ENCODE results near the gene CD1C.

CD1C gene

DNA sequence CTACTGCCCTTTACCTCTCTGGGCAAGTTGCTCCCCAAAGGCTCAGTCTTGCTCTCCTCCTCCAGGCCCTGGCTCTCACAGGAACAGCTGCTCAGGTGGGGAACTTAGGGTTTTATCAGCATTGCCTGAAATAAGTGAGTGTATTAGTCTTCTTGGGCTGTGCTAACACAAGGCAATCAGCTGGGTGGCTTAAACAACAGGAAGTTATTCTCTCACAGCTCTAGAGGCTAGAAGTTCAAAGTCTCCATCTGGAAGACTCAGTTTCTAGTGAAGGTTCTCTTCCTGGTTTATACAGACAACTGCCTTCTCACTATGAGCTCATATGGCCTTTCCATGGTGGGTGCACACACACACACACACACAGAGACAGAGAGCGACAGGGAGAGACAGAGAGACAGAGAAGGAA lies 2.8 kb upstream of the CD1C start:
- no peak for TF ChIP-seq POU6F1 (CRISPR knock-in tag; IDR thresholded peaks at IDR 0.05; ENCODE audit: borderline replicate concordance, low read depth)
- TF ChIP-seq CSDC2 (CRISPR knock-in tag; IDR thresholded peaks at IDR 0.05): no peak
- TF ChIP-seq ISL1 (CRISPR knock-in tag; IDR thresholded peaks at IDR 0.05): no peak
- TF ChIP-seq GLIS3 (CRISPR knock-in tag; IDR thresholded peaks at IDR 0.05): no peak
- no peak for TF ChIP-seq TSHZ2 (CRISPR knock-in tag; IDR thresholded peaks at IDR 0.05)
- no peak for TF ChIP-seq ZC3H10 (CRISPR knock-in tag; IDR thresholded peaks at IDR 0.05)
- no peak for TF ChIP-seq ARNTL (CRISPR knock-in tag; IDR thresholded peaks at IDR 0.05; ENCODE audit: borderline replicate concordance, low read depth)
- no peak for TF ChIP-seq RARB (CRISPR knock-in tag; IDR thresholded peaks at IDR 0.05)
- TF ChIP-seq OSR1 (CRISPR knock-in tag; IDR thresholded peaks at IDR 0.05): no peak
- TF ChIP-seq, protein P1, sequence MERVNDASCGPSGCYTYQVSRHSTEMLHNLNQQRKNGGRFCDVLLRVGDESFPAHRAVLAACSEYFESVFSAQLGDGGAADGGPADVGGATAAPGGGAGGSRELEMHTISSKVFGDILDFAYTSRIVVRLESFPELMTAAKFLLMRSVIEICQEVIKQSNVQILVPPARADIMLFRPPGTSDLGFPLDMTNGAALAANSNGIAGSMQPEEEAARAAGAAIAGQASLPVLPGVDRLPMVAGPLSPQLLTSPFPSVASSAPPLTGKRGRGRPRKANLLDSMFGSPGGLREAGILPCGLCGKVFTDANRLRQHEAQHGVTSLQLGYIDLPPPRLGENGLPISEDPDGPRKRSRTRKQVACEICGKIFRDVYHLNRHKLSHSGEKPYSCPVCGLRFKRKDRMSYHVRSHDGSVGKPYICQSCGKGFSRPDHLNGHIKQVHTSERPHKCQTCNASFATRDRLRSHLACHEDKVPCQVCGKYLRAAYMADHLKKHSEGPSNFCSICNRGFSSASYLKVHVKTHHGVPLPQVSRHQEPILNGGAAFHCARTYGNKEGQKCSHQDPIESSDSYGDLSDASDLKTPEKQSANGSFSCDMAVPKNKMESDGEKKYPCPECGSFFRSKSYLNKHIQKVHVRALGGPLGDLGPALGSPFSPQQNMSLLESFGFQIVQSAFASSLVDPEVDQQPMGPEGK (CRISPR knock-in tag; IDR thresholded peaks at IDR 0.05; ENCODE audit: borderline replicate concordance): no peak
- TF ChIP-seq ESRRG (CRISPR knock-in tag; IDR thresholded peaks at IDR 0.05): no peak
- TF ChIP-seq SNAI2 (CRISPR knock-in tag; IDR thresholded peaks at IDR 0.05): no peak
- no peak for TF ChIP-seq BACH2 (CRISPR knock-in tag; IDR thresholded peaks at IDR 0.05; ENCODE audit: borderline replicate concordance)
- TF ChIP-seq ZNF565 (CRISPR knock-in tag; conservative IDR thresholded peaks at IDR 0.05; ENCODE audit: low read depth): no peak
- no peak for TF ChIP-seq ZFP3 (CRISPR knock-in tag; IDR thresholded peaks at IDR 0.05)
- no peak for TF ChIP-seq TOX (CRISPR knock-in tag; IDR thresholded peaks at IDR 0.05; ENCODE audit: borderline replicate concordance)

GRCh38 chr1:158290321-158290844 lies 660 bp downstream of the CD1C start:
- no peak for ATAC-seq

More for the DNA sequence above, 2.8 kb upstream of the CD1C start:
- no peak for ATAC-seq

More at GRCh38 chr1:158290321-158290844, 660 bp downstream of the CD1C start:
- no peak for TF ChIP-seq TOX (CRISPR knock-in tag; IDR thresholded peaks at IDR 0.05; ENCODE audit: borderline replicate concordance)
- no peak for TF ChIP-seq PPARA (CRISPR knock-in tag; IDR thresholded peaks at IDR 0.05; ENCODE audit: borderline replicate concordance)
- TF ChIP-seq OSR1 (CRISPR knock-in tag; IDR thresholded peaks at IDR 0.05): no peak
- no peak for TF ChIP-seq ZC3H10 (CRISPR knock-in tag; IDR thresholded peaks at IDR 0.05)
- TF ChIP-seq, protein P1 (CRISPR knock-in tag; IDR thresholded peaks at IDR 0.05; ENCODE audit: borderline replicate concordance): no peak
- TF ChIP-seq ARNTL (CRISPR knock-in tag; IDR thresholded peaks at IDR 0.05; ENCODE audit: borderline replicate concordance, low read depth): no peak
- TF ChIP-seq TSHZ2 (CRISPR knock-in tag; IDR thresholded peaks at IDR 0.05): no peak
- no peak for TF ChIP-seq ZFP30 (CRISPR knock-in tag; IDR thresholded peaks at IDR 0.05)
- TF ChIP-seq BACH2 (CRISPR knock-in tag; IDR thresholded peaks at IDR 0.05; ENCODE audit: borderline replicate concordance): no peak
- TF ChIP-seq ZNF8 (CRISPR knock-in tag; IDR thresholded peaks at IDR 0.05): no peak
